NK-92 (cell line): ENCODE data around the gene ADGRG3.

Source experiments
- DNase-seq: peaks from one replicate; lab custom pipeline; 2025; ENCODE audit not compliant: unreplicated experiment; lab: John Stamatoyannopoulos, UW

ADGRG3 gene

GRCh38 chr16:57679016-57679415 is 10.9 kb downstream of the ADGRG3 start:
- no peak for DNase-seq

GRCh38 chr16:57679767-57680482 is 11.8 kb downstream of the ADGRG3 start:
- no peak for DNase-seq

GRCh38 chr16:57680842-57681375 is 12.8 kb downstream of the ADGRG3 start:
- DNase-seq: no peak

GRCh38 chr16:57681950-57682728 is 14.0 kb downstream of the ADGRG3 start:
- no peak for DNase-seq

- no peak for DNase-seq
Observed at GRCh38 chr16:57682809-57683635, 14.9 kb downstream of the ADGRG3 start.

- no peak for DNase-seq
Observed at GRCh38 chr16:57683636-57684545, 15.8 kb downstream of the ADGRG3 start.

- no peak for DNase-seq
Observed at GRCh38 chr16:57684626-57685358, 16.7 kb downstream of the ADGRG3 start.

- DNase-seq: no peak
Observed at GRCh38 chr16:57685633-57686032, 17.5 kb downstream of the ADGRG3 start.

GRCh38 chr16:57686577-57686976 is 18.5 kb downstream of the ADGRG3 start:
- no peak for DNase-seq

- DNase-seq: no peak
Observed at GRCh38 chr16:57687363-57687929, 19.3 kb downstream of the ADGRG3 start.

GRCh38 chr16:57688487-57688986 is 20.4 kb downstream of the ADGRG3 start:
- no peak for DNase-seq

- DNase-seq: no peak
Observed at GRCh38 chr16:57688987-57689761, 21.1 kb downstream of the ADGRG3 start.

GRCh38 chr16:57689762-57690558 is 21.9 kb downstream of the ADGRG3 start:
- DNase-seq: no peak

GRCh38 chr16:57690782-57691471 is 22.8 kb downstream of the ADGRG3 start:
- DNase-seq: no peak

- DNase-seq: no peak
Observed at GRCh38 chr16:57692636-57693035, 24.5 kb downstream of the ADGRG3 start.

GRCh38 chr16:57693550-57693949 is 25.4 kb downstream of the ADGRG3 start:
- no peak for DNase-seq

GRCh38 chr16:57694231-57694724 is 26.2 kb downstream of the ADGRG3 start:
- no peak for DNase-seq
